ENCODE results near the gene SLITRK1. TPM values are rescaled to one million over a fixed set of nuclear protein-coding genes. Genes with fewer than 3 reads are reported as not detected.

The SLITRK1 gene, protein sequence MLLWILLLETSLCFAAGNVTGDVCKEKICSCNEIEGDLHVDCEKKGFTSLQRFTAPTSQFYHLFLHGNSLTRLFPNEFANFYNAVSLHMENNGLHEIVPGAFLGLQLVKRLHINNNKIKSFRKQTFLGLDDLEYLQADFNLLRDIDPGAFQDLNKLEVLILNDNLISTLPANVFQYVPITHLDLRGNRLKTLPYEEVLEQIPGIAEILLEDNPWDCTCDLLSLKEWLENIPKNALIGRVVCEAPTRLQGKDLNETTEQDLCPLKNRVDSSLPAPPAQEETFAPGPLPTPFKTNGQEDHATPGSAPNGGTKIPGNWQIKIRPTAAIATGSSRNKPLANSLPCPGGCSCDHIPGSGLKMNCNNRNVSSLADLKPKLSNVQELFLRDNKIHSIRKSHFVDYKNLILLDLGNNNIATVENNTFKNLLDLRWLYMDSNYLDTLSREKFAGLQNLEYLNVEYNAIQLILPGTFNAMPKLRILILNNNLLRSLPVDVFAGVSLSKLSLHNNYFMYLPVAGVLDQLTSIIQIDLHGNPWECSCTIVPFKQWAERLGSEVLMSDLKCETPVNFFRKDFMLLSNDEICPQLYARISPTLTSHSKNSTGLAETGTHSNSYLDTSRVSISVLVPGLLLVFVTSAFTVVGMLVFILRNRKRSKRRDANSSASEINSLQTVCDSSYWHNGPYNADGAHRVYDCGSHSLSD
- 0.12 TPM in 1 of 2 replicates, not detected in the other for total RNA-seq

DNA sequence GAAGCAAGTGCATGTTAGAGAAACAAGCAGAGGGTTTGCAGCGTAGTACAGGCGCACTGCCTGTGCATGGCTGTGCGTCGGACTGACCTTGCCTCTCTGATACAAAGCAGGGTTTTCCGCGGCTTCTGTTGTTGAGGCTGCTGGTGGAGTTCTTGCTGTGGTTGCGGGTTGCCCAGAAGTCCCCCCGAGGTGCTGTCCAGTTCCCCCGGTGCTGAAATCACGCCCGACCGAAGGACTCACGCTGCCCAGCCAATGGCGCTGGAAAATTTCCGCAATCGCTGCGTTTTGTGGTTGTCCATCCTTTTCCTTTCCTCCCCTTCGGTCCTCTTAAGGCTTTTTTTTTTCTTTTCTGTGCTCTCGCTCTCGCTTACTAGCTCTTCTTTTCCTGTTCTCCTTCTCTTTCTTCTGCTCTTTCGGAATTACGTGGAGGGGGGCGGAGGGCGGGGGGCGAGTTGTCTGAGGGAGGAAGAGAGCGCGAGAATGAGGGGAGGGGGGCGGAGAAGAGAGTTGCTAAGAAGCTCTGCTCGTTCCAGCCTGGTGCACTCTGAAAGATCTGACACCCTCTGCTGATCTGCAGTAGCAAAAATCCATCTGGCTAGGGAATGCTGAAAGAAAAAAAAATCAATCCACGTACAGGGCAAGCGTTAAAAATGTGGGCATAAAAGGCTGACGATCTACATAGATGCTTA is at the start of gene SLITRK1:
Gene SLITRK1 (minus strand): TSS at position 558 of the 689 bp plus-strand sequence. CDS start 967 bp downstream, outside the sequence.

Measured in aortic smooth muscle cell (primary cell).